Right atrium auricular region (tissue), 2 donors: ENCODE results near the gene PLCB4. TPM values are rescaled to one million over a fixed set of nuclear protein-coding genes. Genes with fewer than 3 reads are reported as not detected.

Experiments used
- DNase-seq: peaks from one replicate; pipeline ENCODE4 v3.0.0-alpha.2; 2019; ENCODE audit warnings: low spot score
- H3K27ac ChIP-seq, 2 donors: fragments of 200-600 bp; sonication (generic); 1 replicate in 1 of 2; 2 replicates in 1 of 2; pipeline ENCODE4 v1.5.1; 2016 to 2019
- H3K27me3 ChIP-seq, 2 donors: fragments of 200-600 bp; sonication (generic); one replicate each; pipeline versions ENCODE4 v1.5.1 to v1.6.0; 2017 to 2019
- H3K36me3 ChIP-seq: fragments of 200-600 bp; sonication (generic); one replicate; pipeline ENCODE4 v1.5.1; 2016
- H3K4me1 ChIP-seq, 2 donors: fragments of 200-600 bp; sonication (generic); one replicate each; pipeline versions ENCODE4 v1.5.1 to v1.6.0; 2017 to 2019
- H3K4me3 ChIP-seq, 2 donors: fragments of 200-600 bp; sonication (generic); 1 replicate in 1 of 2; 2 replicates in 1 of 2; pipeline ENCODE4 v1.5.1; 2017 to 2019; ENCODE audit warnings: mild to moderate bottlenecking in 1 of 2, moderate library complexity in 1 of 2
- H3K9me3 ChIP-seq, 2 donors: fragments of 200-600 bp; sonication (generic); one replicate each; pipeline ENCODE4 v1.5.1; 2019
- total RNA-seq, 2 donors: library from RNA; depleted of rRNA; stranded (reverse); fragments of >200 nt; gene quantifications; one replicate each; pipeline ENCODE4 v1.1.0, GENCODE V29; 2016
- TF ChIP-seq, protein P1 (sequence below), 2 donors: fragments of 200-600 bp; sonication (generic); IDR thresholded peaks; one replicate each; pipeline ENCODE4 v1.5.1; 2019; ENCODE audit warnings: antibody characterized with exemption in 2 of 2

Gene PLCB4
- total RNA-seq, 2 donors from 2014 or later, result 14.3 to 32.4 TPM

DNA sequence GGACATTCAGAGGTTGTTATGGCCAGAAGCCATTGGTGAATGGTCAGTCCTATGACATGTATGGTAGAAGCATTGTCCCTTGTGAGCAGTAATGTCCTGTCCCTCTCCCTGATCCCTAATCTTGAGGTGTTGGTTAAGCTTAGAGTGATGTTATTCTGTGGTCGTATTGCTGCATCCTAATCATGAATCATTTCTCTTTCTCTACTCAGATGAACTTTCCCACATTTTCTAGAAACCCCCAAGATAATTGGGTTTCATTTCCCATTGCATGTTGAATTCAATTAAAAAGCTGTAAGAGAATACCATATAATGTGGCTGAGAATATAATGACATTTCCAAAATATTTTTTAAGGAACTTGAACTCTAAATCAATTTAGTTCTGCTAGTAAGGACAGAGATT lies 175.1 kb downstream of the PLCB4 start:
- TF ChIP-seq, protein P1, sequence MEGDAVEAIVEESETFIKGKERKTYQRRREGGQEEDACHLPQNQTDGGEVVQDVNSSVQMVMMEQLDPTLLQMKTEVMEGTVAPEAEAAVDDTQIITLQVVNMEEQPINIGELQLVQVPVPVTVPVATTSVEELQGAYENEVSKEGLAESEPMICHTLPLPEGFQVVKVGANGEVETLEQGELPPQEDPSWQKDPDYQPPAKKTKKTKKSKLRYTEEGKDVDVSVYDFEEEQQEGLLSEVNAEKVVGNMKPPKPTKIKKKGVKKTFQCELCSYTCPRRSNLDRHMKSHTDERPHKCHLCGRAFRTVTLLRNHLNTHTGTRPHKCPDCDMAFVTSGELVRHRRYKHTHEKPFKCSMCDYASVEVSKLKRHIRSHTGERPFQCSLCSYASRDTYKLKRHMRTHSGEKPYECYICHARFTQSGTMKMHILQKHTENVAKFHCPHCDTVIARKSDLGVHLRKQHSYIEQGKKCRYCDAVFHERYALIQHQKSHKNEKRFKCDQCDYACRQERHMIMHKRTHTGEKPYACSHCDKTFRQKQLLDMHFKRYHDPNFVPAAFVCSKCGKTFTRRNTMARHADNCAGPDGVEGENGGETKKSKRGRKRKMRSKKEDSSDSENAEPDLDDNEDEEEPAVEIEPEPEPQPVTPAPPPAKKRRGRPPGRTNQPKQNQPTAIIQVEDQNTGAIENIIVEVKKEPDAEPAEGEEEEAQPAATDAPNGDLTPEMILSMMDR (IDR thresholded peaks at IDR 0.05), result no peak
- peaks cover 0 to 30% of the 10 kb centered on the region in 2 donors for H3K4me1 ChIP-seq
- H3K36me3 ChIP-seq, result no peaks in the 10 kb centered on the region
- no peak overlapping the region for H3K4me3 ChIP-seq
- no peaks in the 10 kb centered on the region for H3K27me3 ChIP-seq
- no peak overlapping the region for H3K27ac ChIP-seq
- no peaks in the 10 kb centered on the region for H3K9me3 ChIP-seq
- no peak for DNase-seq

DNA sequence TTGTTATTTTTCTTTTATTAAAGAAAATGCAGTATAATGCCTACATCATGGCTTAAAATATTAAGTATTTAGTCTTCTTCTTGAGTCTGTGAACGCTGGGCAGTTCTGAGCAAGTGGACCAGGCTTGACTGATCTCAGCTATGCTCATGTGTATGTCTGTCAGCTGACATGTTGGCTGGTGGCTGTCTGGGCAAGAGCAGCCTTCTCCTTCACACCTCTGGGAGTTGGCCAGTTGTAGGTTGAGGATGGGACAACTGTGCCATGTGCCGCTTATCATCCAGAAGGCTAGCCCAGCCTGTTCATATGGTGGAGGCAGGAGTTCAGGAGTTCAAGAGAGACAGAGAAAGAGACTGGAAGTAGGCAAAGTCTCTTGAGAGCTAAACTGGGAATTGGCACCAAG lies 175.9 kb downstream of the PLCB4 start:
- H3K27me3 ChIP-seq, result no peaks in the 10 kb centered on the region
- H3K36me3 ChIP-seq, result no peaks in the 10 kb centered on the region
- H3K4me1 ChIP-seq, result peaks cover 0 to 30% of the 10 kb centered on the region in 2 donors
- no peak overlapping the region for H3K27ac ChIP-seq
- no peak for DNase-seq
- H3K4me3 ChIP-seq, result no peak overlapping the region
- TF ChIP-seq, protein P1 (IDR thresholded peaks at IDR 0.05), result no peak
- no peaks in the 10 kb centered on the region for H3K9me3 ChIP-seq

DNA sequence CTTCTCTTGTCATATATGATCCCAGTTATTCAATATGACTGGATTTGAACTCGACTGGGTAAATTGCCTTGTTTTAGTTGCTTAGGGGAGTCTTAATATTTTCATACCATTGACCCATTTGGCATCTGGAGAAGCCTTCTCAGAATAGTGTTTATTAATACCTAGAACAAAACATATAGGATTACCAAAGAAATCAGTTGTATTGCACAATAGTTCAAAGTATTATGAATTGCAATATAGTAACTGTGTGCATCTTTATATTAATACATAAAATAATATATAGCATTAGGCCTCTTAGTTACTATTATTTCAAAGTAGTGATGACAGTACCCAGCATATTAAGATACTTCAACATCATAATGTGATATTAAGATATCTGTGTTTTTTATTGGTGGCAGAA lies 177.8 kb downstream of the PLCB4 start:
- H3K4me3 ChIP-seq, result no peak overlapping the region
- no peak overlapping the region for H3K27ac ChIP-seq
- no peaks in the 10 kb centered on the region for H3K36me3 ChIP-seq
- H3K9me3 ChIP-seq, result no peaks in the 10 kb centered on the region
- DNase-seq, result no peak
- peaks cover 0 to 12% of the 10 kb centered on the region in 2 donors for H3K4me1 ChIP-seq
- TF ChIP-seq, protein P1 (IDR thresholded peaks at IDR 0.05), result no peak
- no peaks in the 10 kb centered on the region for H3K27me3 ChIP-seq

DNA sequence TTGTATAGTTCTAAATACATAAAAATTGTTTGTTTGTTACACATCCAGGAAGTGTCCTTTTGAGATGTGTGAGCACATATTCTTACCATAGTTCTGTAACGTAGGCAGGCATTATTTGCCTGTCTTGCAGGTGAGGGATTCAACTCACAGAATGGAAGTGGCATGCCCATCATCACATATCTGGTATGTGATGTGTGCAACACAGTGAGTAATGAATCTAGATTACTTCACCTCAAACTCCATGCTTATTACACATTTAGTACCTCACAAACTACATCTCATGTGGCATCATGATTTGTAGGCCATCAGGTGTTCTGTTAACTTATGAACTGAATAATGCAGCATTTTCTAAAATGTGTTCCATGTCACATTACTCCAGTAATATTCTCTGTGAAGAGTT lies 181.6 kb downstream of the PLCB4 start:
- Histone ChIP-seq H3K27me3 (no peaks in the 10 kb centered on the region), H3K36me3 (no peaks in the 10 kb centered on the region), H3K4me3 (no peak overlapping the region), H3K27ac (no peak overlapping the region), H3K4me1 (peaks cover 0 to under 1% of the 10 kb centered on the region in 2 donors), H3K9me3 (no peaks in the 10 kb centered on the region)
- no peak for DNase-seq
- TF ChIP-seq, protein P1 (IDR thresholded peaks at IDR 0.05), result no peak

DNA sequence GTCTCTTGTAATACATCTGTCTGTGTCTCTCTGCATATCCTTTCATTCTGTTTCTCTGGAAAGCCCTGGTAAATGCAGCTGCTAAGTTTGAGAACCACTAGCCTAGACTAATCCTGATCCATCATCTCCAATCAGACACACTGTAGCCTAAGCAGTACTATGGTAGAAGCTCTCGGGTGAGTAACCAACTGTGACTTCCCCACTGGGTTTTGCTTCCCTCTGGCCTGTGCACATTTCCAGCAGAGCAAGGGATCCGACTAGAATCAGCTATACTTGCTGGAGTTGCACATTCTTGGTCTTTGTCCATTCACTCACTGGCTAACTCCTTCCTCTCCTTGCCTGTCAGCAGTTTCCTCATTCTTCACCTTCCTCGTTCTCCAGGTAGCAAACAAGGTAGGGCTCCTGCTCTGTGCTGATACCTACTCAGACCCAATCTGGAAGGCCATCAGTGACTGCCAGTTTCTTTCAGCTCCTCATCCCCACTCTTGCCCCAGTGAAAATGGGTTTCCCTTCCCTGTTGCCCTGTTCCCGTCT lies 184.2 kb downstream of the PLCB4 start:
- no peaks in the 10 kb centered on the region for H3K36me3 ChIP-seq
- H3K9me3 ChIP-seq, result no peaks in the 10 kb centered on the region
- H3K27ac ChIP-seq, result no peak overlapping the region
- no peak for DNase-seq
- no peaks in the 10 kb centered on the region for H3K4me1 ChIP-seq
- TF ChIP-seq, protein P1 (IDR thresholded peaks at IDR 0.05), result no peak
- H3K4me3 ChIP-seq, result no peak overlapping the region
- H3K27me3 ChIP-seq, result no peaks in the 10 kb centered on the region

DNA sequence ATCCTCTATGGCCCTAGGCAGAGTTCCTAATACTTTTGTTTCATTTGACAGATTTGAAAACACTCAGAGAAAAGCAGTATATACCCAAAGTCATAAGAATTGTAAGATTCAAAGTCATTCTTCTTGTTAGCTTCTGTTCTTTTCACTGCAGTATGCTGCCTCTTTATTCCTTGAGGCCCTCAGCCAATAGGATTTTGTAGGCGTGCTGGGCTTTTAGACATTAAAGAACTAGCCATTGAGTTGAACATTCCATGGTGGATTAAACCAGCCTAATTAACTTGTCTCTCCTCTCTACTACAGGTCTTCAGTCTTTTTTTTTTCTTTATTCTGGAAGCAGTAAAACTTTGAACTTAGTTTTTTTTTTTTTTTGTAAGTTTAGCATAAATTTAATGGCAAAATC lies 186.3 kb downstream of the PLCB4 start:
- no peaks in the 10 kb centered on the region for H3K9me3 ChIP-seq
- H3K4me3 ChIP-seq, result no peak overlapping the region
- H3K27ac ChIP-seq, result no peak overlapping the region
- DNase-seq, result no peak
- H3K27me3 ChIP-seq, result no peaks in the 10 kb centered on the region
- no peaks in the 10 kb centered on the region for H3K4me1 ChIP-seq
- TF ChIP-seq, protein P1 (IDR thresholded peaks at IDR 0.05), result no peak
- H3K36me3 ChIP-seq, result no peaks in the 10 kb centered on the region
